ENCODE data around the gene JUN. TPM values are rescaled to one million over a fixed set of nuclear protein-coding genes. Genes with fewer than 3 reads are reported as not detected.

Gene JUN
- total and polyA plus RNA-seq, 2 of the 13 experiments (the other 11 are each of a cell fraction or from before 2014, with no cell fraction given), result 18.2 to 22.3 TPM

- TF ChIP-seq, protein P1, sequence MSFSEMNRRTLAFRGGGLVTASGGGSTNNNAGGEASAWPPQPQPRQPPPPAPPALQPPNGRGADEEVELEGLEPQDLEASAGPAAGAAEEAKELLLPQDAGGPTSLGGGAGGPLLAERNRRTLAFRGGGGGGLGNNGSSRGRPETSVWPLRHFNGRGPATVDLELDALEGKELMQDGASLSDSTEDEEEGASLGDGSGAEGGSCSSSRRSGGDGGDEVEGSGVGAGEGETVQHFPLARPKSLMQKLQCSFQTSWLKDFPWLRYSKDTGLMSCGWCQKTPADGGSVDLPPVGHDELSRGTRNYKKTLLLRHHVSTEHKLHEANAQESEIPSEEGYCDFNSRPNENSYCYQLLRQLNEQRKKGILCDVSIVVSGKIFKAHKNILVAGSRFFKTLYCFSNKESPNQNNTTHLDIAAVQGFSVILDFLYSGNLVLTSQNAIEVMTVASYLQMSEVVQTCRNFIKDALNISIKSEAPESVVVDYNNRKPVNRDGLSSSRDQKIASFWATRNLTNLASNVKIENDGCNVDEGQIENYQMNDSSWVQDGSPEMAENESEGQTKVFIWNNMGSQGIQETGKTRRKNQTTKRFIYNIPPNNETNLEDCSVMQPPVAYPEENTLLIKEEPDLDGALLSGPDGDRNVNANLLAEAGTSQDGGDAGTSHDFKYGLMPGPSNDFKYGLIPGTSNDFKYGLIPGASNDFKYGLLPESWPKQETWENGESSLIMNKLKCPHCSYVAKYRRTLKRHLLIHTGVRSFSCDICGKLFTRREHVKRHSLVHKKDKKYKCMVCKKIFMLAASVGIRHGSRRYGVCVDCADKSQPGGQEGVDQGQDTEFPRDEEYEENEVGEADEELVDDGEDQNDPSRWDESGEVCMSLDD (CRISPR knock-in tag; IDR thresholded peaks at IDR 0.05; ENCODE audit: borderline replicate concordance), result no peak
- no peak for TF ChIP-seq ZNF709 (CRISPR knock-in tag; IDR thresholded peaks at IDR 0.05)
- TF ChIP-seq PHF20 (CRISPR knock-in tag; IDR thresholded peaks at IDR 0.05), result no peak
- TF ChIP-seq, protein P2, sequence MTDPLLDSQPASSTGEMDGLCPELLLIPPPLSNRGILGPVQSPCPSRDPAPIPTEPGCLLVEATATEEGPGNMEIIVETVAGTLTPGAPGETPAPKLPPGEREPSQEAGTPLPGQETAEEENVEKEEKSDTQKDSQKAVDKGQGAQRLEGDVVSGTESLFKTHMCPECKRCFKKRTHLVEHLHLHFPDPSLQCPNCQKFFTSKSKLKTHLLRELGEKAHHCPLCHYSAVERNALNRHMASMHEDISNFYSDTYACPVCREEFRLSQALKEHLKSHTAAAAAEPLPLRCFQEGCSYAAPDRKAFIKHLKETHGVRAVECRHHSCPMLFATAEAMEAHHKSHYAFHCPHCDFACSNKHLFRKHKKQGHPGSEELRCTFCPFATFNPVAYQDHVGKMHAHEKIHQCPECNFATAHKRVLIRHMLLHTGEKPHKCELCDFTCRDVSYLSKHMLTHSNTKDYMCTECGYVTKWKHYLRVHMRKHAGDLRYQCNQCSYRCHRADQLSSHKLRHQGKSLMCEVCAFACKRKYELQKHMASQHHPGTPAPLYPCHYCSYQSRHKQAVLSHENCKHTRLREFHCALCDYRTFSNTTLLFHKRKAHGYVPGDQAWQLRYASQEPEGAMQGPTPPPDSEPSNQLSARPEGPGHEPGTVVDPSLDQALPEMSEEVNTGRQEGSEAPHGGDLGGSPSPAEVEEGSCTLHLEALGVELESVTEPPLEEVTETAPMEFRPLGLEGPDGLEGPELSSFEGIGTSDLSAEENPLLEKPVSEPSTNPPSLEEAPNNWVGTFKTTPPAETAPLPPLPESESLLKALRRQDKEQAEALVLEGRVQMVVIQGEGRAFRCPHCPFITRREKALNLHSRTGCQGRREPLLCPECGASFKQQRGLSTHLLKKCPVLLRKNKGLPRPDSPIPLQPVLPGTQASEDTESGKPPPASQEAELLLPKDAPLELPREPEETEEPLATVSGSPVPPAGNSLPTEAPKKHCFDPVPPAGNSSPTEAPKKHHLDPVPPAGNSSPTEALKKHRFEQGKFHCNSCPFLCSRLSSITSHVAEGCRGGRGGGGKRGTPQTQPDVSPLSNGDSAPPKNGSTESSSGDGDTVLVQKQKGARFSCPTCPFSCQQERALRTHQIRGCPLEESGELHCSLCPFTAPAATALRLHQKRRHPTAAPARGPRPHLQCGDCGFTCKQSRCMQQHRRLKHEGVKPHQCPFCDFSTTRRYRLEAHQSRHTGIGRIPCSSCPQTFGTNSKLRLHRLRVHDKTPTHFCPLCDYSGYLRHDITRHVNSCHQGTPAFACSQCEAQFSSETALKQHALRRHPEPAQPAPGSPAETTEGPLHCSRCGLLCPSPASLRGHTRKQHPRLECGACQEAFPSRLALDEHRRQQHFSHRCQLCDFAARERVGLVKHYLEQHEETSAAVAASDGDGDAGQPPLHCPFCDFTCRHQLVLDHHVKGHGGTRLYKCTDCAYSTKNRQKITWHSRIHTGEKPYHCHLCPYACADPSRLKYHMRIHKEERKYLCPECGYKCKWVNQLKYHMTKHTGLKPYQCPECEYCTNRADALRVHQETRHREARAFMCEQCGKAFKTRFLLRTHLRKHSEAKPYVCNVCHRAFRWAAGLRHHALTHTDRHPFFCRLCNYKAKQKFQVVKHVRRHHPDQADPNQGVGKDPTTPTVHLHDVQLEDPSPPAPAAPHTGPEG (CRISPR knock-in tag; IDR thresholded peaks at IDR 0.05), result no peak
- no peak for TF ChIP-seq ZNF674 (CRISPR knock-in tag; IDR thresholded peaks at IDR 0.05; ENCODE audit: low read depth)
- TF ChIP-seq, protein P3, sequence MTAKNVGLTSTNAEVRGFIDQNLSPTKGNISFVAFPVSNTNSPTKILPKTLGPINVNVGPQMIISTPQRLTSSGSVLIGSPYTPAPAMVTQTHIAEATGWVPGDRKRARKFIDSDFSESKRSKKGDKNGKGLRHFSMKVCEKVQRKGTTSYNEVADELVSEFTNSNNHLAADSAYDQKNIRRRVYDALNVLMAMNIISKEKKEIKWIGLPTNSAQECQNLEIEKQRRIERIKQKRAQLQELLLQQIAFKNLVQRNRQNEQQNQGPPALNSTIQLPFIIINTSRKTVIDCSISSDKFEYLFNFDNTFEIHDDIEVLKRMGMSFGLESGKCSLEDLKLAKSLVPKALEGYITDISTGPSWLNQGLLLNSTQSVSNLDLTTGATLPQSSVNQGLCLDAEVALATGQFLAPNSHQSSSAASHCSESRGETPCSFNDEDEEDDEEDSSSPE (CRISPR knock-in tag; IDR thresholded peaks at IDR 0.05), result no peak
- TF ChIP-seq, protein P4, sequence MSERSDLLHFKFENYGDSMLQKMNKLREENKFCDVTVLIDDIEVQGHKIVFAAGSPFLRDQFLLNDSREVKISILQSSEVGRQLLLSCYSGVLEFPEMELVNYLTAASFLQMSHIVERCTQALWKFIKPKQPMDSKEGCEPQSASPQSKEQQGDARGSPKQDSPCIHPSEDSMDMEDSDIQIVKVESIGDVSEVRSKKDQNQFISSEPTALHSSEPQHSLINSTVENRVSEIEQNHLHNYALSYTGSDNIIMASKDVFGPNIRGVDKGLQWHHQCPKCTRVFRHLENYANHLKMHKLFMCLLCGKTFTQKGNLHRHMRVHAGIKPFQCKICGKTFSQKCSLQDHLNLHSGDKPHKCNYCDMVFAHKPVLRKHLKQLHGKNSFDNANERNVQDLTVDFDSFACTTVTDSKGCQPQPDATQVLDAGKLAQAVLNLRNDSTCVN (CRISPR knock-in tag; IDR thresholded peaks at IDR 0.05; ENCODE audit: borderline replicate concordance), result no peak
- TF ChIP-seq ZFY (CRISPR knock-in tag; IDR thresholded peaks at IDR 0.05), result no peak
Observed at GRCh38 chr1:58779059-58779754, 4.6 kb downstream of the JUN start (continued).

Measured in HepG2 (cell line).